Left lobe of liver (tissue), 2 donors: ENCODE measurements around the gene KRTCAP2. TPM values are rescaled to one million over a fixed set of nuclear protein-coding genes. Genes with fewer than 3 reads are reported as not detected.
"Not testable (repeated sequence)": the region's sequence is repeated elsewhere in the genome, so short reads cannot be mapped to it uniquely, and the experiment has no call there.

ENCODE experiments used
- ATAC-seq: fragments of 200-7000 bp; cut with Tn5 transposase; one replicate; pipeline ENCODE4 v1.9.1; 2020; ENCODE audit warnings: mild to moderate bottlenecking, moderate library complexity
- DNase-seq: peaks from one replicate; pipeline ENCODE4 v3.0.0-alpha.2; 2020; ENCODE audit warnings: low spot score
- total RNA-seq: library from RNA; stranded (reverse); gene quantifications from one replicate; pipeline ENCODE4 v1.2.1, GENCODE V29; 2021
- donor health status: DM: no; HTN: no; CAD: no; lungs with moderate emphysema.
- donor health status: DM: no; HTN: yes; CAD: no.

The KRTCAP2 gene
- total RNA-seq, result 75.6 TPM

DNA sequence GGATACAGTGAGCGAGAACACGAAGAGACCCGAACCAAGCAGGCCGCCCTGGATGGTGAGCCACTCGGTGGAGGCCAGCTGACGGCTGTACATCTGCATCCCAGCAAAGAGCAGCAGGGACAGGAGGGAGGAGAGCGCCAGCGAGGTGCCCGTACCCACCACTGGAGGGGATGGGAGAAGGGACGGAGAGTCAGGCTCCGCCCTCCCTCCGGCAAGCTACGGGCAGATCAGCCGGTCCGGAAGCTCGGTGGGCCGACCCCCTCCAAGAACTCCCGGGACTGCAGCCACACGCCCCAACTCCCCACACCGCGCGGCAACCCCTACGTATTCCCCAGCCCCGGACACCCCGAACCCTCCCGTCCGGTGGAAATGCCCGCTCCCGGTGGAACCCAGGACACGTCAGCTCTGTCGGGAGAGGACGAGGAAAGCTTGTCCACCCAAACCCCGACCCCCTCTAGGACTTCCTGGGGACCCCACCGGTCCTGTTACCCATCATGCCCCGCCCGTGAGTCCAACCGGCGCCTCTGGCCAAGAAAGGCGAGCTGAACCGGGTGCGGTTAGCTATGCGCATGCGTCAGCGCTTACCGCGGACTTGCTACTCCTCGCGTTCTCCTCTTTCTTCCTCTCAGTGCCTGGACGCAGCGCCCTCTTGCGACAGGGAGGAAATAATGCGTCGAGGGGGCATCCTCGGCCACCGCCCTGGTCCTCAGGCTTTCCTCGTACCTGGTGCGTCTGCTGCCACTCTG lies at the start of gene KRTCAP2:
Gene KRTCAP2, minus strand, starts transcription at position 573 of the 746 bp plus-strand sequence. Its CDS starts 80 bp downstream, at position 493.
- DNase-seq (peak; percentile 94), ATAC-seq (peak; percentile 88)

DNA sequence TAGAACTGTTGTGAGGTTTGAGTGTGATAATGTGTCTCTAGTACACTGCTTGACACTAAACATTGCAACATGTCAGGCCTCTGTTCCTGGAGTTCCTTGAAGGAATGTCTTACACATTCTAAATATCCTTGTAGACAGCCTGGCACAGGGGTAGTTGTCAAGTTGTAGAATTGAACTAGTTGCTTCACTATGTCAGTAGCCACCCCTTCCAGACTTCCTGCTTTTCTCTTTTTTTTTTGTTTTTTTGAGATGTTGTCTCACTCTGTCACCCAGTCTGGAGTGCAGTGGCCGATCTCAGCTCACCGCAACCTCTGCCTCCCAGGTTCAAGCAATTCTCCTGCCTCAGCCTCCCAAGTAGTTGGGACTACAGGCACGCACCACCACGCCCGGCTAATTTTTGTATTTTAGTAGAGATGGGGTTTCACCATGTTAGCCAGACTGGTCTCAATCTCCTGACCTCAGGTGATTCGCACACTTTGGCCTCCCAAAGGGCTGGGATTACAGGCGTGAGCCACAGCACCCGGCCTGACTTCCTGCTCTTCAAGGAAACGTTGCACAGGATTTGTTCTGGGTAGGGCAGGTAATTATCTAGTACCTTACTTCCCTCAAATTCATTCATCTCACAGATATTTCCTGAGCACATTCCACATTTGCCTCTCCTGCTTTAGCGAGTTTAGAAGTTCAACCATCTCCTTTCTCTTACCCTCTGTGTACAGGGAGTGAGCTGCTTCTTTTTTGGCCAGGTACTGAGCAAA lies 47.3 kb upstream of the KRTCAP2 start:
- ATAC-seq, DNase-seq: not testable (repeated sequence)

DNA sequence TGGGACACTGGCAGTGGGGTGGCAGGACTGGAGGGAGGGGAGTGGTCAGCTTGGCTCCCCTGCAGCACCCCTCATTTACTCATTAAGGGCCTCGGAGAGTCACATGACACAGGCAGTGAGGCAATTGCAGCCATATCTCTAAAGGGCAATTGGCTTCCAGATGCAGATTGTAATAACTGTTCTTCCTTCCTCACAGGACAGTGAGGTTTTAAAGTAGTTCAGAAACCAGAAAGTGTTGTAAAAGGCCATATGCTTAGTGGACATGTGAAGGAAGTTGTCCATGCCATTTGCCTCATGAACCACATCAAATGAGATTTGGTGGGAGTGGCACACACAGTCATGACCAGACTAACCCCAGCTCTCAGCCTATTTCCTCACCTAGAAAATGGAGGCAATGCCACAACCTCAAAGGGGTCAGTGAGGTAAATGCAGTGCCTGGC lies 46.5 kb upstream of the KRTCAP2 start:
- DNase-seq, result no peak
- peak; percentile 51 for ATAC-seq

DNA sequence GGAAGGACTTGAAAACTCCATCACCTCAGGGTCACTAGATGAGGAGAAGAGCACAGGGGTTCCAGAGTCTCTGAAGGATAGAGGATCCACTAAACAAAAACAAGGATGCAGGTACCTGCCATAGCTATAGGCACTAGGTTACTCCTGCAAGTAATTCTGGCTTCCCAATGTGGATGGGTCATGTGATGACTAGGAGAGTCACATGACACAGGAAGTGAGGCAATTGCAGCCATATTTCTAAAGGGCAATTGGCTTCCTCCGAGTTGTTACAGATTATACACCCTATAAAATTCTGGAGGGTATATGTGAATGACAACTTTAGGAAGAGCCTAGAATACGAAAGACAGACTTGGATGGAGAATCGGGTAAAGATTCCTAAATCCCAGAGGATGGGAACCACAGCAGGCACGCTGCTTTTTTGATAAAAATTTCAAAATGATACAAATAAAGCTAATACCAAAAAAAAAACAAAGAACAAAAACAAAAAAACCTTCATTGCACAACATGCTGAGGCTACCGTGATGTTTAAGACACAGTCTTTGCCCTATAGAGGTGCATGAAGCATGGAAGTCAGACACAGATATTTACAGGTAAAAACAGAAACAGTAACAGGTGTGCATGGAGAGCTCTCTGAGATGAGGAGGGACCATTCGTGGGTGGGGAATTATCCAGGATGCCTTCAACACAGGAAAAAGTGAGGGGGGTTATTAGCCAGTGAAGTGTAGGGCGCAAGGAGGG lies 45.9 kb upstream of the KRTCAP2 start:
- ATAC-seq, result peak; percentile 69
- no peak for DNase-seq

DNA sequence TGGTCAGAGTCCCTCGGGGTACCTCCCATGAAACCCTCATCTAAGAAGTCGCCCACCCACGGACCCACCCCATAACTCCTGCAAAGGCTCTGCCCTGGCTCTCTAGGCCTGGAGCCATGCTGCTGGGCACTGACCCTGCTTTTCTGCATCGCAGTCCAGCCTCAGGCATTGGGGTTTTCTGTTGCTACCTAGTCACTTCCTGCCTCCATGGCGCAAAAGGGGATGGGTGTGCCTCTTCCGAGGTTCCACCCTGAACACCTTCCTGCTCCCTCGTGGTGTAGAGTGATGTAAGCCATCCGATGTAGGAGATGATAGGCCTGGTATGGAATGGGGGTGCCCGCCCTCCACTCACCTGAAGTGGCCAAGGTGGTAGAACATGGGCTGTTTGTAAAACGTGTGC lies 41.6 kb upstream of the KRTCAP2 start:
- DNase-seq, ATAC-seq: not testable (repeated sequence)

DNA sequence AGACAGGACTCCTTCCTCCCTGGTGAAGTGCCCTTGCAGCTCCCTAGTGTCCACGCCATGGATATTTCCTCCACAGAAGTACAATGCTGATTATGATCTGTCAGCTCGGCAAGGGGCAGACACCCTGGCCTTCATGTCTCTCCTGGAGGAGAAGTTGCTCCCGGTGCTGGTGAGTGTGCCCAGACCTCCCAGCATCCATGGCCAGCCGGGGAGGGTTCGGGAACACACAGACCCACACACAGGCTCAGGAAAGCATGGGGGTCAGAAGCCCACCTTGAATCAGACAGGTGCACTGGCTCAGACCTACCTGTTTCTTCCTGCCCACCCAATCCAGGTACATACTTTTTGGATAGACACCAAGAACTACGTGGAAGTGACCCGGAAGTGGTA lies 38.9 kb upstream of the KRTCAP2 start:
- not testable (repeated sequence) for DNase-seq, ATAC-seq

DNA sequence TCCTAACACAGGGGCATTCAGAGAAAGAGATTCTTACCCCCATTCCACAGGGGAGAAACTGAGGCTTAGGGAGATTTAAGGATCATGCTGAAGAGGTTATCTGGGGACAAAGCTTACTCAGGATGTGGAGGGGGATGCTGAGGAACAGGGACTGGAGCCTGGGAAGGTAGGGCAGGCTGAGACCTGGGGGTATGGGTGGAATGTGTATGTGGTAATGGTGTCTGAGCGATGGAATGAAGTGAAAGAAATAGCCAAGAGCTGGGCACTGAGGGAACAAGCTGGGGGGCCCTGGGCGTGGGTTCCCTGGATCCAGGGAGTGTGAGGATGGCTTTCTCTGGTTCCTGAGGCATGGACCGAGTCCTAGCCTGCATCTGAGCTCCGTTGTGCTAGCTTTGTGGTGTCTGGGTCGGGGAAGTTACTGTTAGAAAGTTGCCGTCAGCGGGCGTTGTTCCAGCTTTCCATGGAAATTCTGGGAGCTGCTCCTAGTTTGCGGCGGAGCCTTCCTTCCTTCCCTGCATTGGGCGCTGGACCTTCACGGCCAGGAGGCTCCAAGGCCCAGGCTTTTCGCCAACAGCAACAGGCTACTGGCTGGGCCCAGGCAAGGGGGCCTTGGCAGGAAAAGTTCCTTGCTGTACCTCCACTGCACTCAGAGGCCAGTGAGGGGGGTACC lies 38.4 kb upstream of the KRTCAP2 start:
- not testable (repeated sequence) for DNase-seq, ATAC-seq

DNA sequence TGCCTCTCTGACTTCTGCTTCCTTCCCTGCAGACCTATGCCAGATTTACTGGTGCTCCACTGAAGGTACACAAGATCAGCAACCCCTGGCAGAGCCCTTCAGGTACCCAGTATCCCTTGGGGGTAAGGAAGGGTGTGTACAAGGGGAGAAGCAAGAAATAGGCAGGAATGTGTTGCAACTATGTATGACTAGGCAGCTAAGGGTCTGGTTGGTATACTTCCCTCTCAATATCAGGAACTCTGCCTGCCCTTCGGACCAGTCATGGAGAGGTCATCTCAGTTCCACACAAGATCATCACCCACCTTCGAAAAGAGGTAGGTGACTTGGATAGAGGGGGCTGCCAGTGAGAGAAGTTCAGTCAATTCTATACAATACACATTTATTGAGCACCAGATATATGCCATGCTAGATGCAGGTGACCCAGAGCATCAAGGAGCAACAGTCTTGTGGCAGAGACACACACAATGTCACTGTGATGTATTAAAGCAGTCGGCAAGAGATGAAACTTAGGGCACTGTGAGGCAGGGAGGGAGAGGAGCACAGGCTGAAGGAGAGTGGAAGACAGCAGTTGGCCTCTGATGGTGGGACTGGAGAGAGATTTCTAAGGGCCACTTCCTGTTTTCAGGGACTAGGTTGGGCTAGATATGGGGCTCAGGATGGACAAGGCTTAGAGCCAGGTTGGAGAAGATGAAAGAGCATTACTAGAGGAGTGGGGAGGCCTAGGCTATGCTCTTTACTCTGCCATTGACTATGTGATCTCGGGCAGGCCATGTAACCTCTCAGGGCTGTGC lies 37.4 kb upstream of the KRTCAP2 start:
- ATAC-seq, result no peak
- DNase-seq, result no peak

DNA sequence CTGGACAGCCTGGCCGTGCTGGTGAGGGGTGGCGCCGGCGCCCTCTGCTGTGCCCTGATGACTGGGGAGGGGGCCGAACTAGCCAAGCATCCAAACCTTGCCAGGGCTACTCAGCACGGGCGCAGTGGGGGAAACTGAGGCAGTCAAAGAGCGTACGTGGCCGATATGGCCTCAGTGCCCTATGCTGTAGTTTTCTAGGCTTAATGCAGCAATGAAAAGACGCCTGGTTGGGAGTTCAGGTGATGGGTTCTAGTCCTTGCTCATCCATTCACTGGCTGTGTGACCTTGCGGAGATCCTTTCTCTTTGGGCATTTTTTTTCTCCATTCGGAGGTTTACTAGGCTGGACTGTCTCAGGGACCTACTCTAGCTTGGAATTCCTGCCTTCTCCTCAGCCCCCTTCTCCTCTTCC lies 36.2 kb upstream of the KRTCAP2 start:
- no peak for ATAC-seq
- no peak for DNase-seq

DNA sequence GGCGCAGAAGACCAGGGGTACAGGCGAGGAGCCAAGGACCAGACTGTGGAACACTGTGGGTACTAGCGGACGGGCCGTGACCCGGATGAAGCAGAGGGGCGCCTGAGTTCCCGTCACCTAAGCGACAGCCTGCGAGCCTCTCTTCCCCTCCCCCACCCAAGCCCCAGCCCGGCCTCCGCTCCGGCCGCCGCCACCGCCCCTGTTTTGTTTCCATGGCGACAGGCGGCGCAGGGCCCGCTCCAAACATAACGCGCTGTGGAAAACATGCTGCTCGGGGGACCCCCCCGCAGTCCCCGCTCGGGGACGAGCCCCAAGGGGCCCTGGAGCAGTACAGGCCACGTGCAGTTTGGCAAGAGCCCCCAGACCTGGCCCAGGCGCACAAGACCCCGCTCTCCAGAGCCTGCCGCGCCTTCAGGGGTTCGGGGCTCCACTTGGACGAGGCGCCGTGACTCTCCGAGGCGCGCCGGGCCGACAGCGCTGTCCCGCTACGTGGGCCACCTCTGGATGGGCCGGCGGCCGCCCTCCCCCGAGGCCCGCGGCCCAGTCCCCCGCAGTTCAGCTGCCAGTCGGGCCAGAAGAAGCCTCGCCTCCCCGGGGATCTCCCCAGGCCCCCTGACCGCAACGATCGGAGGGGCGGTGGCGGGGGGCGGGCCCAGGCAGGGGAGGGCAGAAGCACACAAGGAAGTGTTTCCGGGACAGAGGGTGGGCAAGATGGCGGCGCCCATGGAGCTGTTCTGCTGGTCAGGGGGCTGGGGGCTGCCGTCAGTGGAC lies 35.6 kb upstream of the KRTCAP2 start, which contains the start of gene MTX1:
Gene MTX1, plus strand, starts transcription at position 155 of the 771 bp plus-strand sequence. Its CDS starts 110 bp downstream, at position 265.
- DNase-seq (peak; percentile 83), ATAC-seq (peak; percentile 87)

DNA sequence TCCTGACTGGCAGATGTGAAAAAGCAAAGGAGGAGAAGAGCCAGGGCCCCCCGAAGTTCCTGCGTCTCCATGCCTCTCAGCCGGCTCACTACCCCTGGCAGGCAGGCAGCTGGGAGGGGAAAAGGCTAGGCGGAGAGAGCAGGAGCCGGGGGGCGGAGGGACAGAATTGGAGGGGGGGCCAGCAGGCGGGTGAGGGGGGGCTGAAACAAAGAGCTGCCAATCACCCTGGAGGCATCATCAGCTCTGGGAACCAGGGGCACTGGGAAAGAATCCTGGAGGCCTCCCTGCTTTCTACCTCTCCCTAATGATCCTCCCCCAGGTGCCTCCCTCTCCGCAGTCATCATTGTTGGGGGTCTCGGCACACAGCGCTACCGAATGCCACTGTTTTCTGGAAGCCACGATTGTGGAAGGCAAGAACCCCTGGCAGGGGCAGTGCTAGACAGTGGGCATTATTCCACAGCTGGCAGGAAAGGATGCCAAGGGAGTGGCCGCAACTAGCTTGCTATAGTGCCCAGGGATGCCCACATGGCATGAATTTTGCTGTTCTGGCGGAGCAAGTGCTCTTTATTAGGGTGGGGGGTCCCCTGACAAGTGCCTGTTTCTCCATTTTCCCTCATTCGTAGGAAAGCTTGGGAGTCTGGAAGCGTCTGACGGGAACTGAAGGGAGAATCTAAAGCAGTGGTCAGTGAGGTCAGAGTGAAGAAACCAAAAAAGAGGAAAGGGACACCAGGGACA lies 34.9 kb upstream of the KRTCAP2 start, which contains the start of gene THBS3:
Gene THBS3, minus strand, starts transcription at position 92 of the 735 bp plus-strand sequence. Its CDS starts 21 bp downstream, at position 71.
- no peak for DNase-seq
- ATAC-seq, result no peak

DNA sequence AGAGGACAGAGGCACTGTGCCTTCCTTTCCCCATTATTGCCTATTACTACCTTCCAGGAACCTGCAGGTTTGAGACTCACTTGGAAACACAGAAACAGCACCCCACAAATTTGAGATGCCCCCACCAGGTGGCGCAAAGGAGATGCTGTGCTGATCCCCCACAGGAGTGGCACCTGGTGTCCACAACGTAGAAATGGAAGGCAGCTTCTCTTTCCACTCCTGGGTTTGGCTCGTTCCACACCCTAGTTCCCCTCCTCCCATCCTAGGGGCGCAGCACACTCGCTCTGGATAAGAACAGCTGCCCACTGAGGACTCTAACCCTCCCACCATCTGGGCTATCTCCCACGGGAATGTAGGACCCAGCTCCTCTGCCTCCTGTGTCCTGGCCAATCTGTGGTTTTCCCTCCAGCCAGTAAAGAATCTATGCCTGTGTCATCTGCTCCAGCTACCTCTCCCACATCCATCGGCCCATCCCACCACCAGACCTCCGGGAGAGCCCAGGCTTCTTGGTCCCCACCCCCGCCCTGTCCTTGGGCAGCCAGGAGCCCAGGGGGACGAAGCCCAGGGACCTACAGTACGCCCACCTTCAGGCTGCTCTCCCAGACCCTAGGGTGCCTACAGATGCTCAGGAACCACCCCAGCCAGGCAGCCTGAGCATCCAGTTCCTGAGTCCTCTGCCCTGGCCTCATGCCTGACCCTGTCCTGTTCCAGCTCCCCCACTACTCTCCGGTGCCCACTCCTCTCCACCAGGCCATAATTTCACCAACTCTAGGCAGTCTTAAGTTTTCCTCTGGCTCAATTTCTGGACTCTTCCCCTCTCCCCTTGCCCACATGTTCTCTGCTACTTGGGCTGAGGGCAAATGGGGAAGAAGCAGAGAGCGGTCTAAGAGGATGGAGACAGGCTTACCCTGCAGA lies 34.0 kb upstream of the KRTCAP2 start:
- ATAC-seq (peak; percentile 71), DNase-seq (peak; percentile 80)

DNA sequence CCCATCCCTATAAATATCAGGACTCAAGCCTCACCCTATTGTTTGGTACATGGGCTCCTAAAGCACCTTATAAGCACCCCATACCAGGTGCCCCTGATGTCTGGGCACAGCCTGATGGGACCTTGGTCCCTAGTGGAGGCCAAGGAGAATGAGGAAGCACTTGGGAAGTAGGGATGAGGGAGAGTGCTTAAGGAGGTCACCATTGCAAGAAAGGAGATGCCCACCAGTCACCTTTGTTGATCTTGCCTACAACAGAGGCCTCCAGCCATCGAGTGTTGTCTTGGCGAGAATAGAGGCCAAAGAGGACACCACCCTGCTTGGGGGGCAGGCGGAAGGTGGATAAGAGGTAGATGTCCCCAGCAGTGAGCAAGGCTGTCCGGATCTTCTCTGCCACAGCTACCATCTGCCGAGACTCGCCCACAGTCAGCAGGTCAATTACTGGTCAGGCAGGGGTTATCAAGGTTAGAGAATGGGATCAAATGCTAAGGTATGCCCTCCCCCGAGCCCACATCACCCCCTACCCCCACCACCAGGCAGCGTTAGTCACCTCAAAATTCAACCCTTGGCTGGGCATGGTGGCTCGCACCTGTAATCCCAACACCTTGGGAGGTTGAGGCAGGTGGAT lies 33.0 kb upstream of the KRTCAP2 start:
- no peak for DNase-seq
- ATAC-seq, result no peak

DNA sequence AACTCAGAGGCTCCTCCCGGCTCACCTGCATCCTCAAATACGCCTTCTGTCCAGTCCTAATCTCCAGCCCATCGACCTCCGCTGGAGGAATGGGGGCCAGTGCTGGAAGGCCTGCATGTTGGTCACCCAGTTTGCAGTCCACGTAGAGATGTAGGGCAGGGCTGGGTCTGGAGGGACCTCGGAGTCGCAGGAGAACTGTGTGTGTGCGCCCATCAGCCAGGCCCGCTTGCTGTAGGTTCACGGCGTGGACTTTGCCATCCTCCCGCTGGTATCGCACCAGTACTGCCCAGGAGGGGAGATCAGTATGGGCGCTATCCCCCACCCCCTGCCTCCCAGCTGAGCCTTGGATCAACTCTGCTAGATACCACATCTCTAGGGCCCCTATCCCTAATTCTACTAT lies 31.9 kb upstream of the KRTCAP2 start:
- no peak for DNase-seq
- ATAC-seq, result no peak

DNA sequence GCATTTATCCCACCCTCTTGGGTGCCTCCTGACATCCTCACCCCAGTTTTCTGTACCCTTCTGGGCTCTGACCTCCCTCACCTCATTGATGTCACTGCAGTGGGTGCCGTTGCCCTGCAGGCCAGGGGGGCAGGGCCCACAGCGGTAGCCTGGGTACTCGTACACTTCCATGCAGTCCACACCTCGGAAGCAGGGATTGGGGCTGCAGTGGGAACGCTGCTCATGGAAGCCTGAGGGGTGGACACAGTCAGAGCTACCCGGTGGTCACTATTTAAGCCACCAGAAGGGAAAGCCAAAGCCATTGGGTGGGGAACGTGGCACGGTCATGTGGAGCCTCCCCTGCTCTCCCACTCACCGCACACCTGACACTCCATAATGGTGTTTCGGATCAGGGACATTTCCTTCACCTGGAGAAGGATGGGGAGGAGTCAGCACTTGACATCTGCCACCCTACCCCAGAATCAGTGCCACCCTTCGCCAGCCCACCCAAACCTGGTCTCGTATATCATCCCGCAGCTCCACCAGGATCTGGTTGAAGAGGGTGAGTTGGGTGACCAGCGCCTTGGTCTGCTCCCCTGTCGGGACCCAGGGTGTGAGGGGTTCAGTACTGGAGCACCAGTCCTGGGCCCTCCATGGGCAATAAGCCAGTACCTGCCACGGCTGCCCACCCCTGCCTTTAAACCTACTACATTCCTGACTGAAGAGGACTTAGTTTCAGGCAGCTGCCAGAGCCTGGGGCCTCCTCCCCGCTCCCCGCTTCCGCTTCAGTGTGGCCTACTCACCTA lies 29.8 kb upstream of the KRTCAP2 start:
- ATAC-seq, result no peak
- DNase-seq, result no peak

DNA sequence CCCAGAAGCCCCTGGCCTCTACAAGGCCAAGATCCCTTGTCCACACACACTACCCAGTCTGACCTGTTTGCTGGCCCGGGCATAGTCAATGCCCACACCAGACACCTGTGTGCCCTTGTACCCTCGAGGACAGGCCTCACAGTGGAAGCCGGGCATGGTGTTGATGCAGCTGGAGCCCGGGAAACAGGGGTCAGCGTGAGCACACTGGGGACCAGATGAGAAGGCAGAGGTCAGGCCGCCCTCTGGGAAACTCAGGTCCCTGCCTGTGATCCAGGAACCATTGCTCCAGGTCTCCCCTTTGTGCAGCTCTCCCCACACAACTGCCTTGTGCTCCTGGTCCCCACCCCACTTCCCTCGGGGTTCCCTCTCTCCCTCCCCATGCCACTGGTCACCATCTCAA lies 29.1 kb upstream of the KRTCAP2 start:
- DNase-seq, result no peak

More for the DNA sequence above, 29.1 kb upstream of the KRTCAP2 start:
- no peak for ATAC-seq
